Measurements from ENCODE around the gene MEP1B.

- TF ChIP-seq EZH2phosphoT487 (IDR thresholded peaks at IDR 0.05; ENCODE audit: insufficient read depth, low read depth), result no peak
- no peak for TF ChIP-seq EZH2 (IDR thresholded peaks at IDR 0.05; ENCODE audit: insufficient read depth, poor library complexity, severe bottlenecking)
These were observed 48.9 kb downstream of the MEP1B start for GRCh38 chr18:32238635-32239268.

Measured in GM23248 (cell line).